DOHH2 (cell line): Measurements from ENCODE around the gene NFE2L2.

Experiments
- H3F3A ChIP-seq: fragments of 200-600 bp; sonication (generic), shearing (Covaris generic); 2 replicates; pipeline ENCODE4 v1.6.0; 2016; ENCODE audit warnings: antibody characterized with exemption, mild to moderate bottlenecking; ENCODE audit not compliant: control insufficient read depth, insufficient read depth
- H3K27ac ChIP-seq: fragments of 200-600 bp; sonication (generic); 2 replicates; pipeline ENCODE4 v1.5.1; 2014; ENCODE audit warnings: low read depth, mild to moderate bottlenecking, low read length, moderate library complexity
- H3K27me3 ChIP-seq: fragments of 200-600 bp; sonication (generic); 2 replicates; pipeline ENCODE4 v1.6.1; 2014; ENCODE audit warnings: mild to moderate bottlenecking, low read length, mixed read lengths; ENCODE audit not compliant: control insufficient read depth
- H3K36me3 ChIP-seq: fragments of 200-600 bp; sonication (generic); 2 replicates; pipeline ENCODE4 v1.6.1; 2014; ENCODE audit warnings: mild to moderate bottlenecking, low read length, moderate library complexity, mixed read lengths; ENCODE audit not compliant: control insufficient read depth
- H3K4me1 ChIP-seq: fragments of 200-600 bp; sonication (generic); 2 replicates; pipeline ENCODE4 v1.6.1; 2014; ENCODE audit warnings: mild to moderate bottlenecking, low read length, mixed read lengths; ENCODE audit not compliant: control insufficient read depth
- H3K4me2 ChIP-seq: fragments of 200-600 bp; sonication (generic); 2 replicates; pipeline ENCODE4 v1.6.0; 2014; ENCODE audit warnings: mild to moderate bottlenecking, low read length, moderate library complexity
- H3K4me3 ChIP-seq: fragments of 200-600 bp; sonication (generic); 2 replicates; pipeline ENCODE4 v1.5.1; 2014; ENCODE audit warnings: mild to moderate bottlenecking, low read length, mixed read lengths
- H3K79me2 ChIP-seq: fragments of 200-600 bp; sonication (generic); 2 replicates; pipeline ENCODE4 v1.6.1; 2014; ENCODE audit warnings: mild to moderate bottlenecking, low read length, mixed read lengths; ENCODE audit not compliant: control insufficient read depth
- H3K9me2 ChIP-seq: fragments of 200-600 bp; sonication (generic); replicated peaks from 2 replicates; pipeline ENCODE4 v1.6.1; 2014; ENCODE audit warnings: mild to moderate bottlenecking, low read length, mixed read lengths; ENCODE audit not compliant: control insufficient read depth
- H3K9me3 ChIP-seq: fragments of 200-600 bp; sonication (generic); 2 replicates; pipeline ENCODE4 v1.6.1; 2014; ENCODE audit warnings: antibody characterized with exemption, low read length, mixed read lengths; ENCODE audit not compliant: control insufficient read depth, insufficient read depth
- H4K20me1 ChIP-seq: fragments of 200-600 bp; sonication (generic); 2 replicates; pipeline ENCODE4 v1.6.0; 2014; ENCODE audit warnings: low read depth, mild to moderate bottlenecking, antibody characterized with exemption, low read length, moderate library complexity; ENCODE audit not compliant: control insufficient read depth, insufficient read depth
- EZH2phosphoT487 ChIP-seq: fragments of 200-600 bp; sonication (generic); IDR thresholded peaks from 2 replicates; pipeline ENCODE4 v1.6.1; 2017; ENCODE audit warnings: borderline replicate concordance, mild to moderate bottlenecking, antibody characterized with exemption, low read length, moderate library complexity, mixed read lengths
- TF ChIP-seq, protein P1 (sequence below): fragments of 200-600 bp; sonication (generic); IDR thresholded peaks from one replicate; pipeline ENCODE4 v1.5.1; 2014; ENCODE audit warnings: antibody characterized with exemption, mild to moderate bottlenecking, low read depth, low read length; ENCODE audit not compliant: poor library complexity, severe bottlenecking

Gene NFE2L2

DNA sequence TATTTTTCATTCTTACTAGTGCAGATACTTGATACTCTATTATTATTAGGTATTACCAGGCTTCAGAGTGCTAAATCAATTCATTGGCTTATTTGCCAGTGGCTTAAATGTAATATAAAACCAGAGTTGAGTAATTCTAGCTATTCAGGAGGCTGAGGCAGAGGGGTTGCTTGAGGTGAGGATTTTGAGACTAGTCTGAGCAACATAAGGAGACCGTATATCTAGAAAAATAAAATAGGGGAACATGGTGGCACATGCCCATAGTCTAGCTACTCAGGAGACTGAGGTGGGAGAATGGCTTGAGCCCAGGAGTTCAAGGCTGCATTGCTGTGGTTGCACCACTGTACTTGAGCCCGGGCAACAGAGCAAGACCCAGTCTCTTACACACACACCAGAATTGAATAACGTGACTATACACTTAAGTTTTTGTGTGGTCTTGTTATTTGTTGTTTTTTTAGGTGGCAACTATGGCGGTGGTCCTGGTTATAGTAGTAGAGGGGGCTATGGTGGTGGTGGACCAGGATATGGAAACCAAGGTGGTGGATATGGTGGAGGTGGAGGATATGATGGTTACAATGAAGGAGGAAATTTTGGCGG, 47.2 kb downstream of the NFE2L2 start:
- TF ChIP-seq, protein P1, sequence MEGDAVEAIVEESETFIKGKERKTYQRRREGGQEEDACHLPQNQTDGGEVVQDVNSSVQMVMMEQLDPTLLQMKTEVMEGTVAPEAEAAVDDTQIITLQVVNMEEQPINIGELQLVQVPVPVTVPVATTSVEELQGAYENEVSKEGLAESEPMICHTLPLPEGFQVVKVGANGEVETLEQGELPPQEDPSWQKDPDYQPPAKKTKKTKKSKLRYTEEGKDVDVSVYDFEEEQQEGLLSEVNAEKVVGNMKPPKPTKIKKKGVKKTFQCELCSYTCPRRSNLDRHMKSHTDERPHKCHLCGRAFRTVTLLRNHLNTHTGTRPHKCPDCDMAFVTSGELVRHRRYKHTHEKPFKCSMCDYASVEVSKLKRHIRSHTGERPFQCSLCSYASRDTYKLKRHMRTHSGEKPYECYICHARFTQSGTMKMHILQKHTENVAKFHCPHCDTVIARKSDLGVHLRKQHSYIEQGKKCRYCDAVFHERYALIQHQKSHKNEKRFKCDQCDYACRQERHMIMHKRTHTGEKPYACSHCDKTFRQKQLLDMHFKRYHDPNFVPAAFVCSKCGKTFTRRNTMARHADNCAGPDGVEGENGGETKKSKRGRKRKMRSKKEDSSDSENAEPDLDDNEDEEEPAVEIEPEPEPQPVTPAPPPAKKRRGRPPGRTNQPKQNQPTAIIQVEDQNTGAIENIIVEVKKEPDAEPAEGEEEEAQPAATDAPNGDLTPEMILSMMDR = no peak
- TF ChIP-seq EZH2phosphoT487 = no peak
- H3K4me3 ChIP-seq = no peak overlapping the region
- H3K27me3 ChIP-seq = no peaks in the 10 kb centered on the region
- no peak overlapping the region for H3K4me2 ChIP-seq
- H3K27ac ChIP-seq = no peak overlapping the region
- peaks cover 32% of the 10 kb centered on the region for H4K20me1 ChIP-seq
- peaks cover 67% of the 10 kb centered on the region for H3F3A ChIP-seq
- peaks cover 91% of the 10 kb centered on the region for H3K36me3 ChIP-seq
- peaks cover 26% of the 10 kb centered on the region for H3K4me1 ChIP-seq
- H3K9me3 ChIP-seq = no peaks in the 10 kb centered on the region
- peaks cover 68% of the 10 kb centered on the region for H3K79me2 ChIP-seq
- H3K9me2 ChIP-seq = no peaks in the 10 kb centered on the region

DNA sequence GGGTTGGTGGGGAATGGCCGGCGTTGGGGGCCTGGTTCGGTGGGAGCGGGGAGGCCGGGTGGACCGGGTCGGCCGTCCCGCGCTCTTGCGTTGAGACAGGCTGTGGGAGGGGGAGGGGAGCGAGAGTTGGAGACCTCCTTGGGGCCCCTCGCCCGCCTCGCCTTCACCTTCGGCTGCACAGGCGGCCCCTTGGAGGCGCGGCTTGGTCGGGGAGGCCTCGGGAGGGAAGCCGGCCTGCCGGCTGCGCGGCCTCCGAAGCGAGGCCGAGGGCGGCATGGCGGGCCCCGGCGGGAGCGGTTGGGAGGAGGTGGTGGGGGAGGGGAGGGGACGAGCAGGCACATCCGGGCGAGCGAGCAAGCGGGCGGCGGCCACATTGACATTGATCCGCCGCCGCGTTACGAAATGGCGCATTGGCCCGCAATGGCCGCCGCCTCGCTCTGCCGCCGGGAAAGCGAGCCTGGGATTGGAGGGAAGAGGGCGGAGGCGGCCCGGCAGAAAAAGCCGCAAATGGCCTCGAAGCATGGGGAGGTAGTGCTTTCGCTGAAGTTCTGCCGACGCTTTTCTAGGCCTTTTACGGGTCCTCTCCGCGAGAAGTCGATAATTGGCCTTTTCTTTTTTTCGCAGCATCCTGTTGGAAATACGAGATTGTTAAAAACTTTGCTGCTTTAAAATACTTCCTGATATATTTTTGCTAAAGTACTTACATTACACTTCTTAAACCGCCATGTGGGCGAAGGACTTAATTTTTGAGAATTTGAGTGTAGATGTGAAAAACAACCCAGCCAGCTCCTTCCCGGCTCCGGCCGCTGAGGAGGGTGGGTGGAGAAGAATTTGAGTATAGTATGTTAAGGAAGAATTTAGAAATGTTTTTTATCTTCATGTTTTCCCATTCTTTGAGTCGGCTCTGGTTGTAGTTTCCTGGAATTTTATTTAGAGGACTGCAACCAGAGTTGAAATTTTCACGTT, 51.4 kb downstream of the NFE2L2 start:
- peaks cover 20% of the 10 kb centered on the region; the same call in 1 of the 2 replicates for H4K20me1 ChIP-seq
- H3K9me3 ChIP-seq = no peaks in the 10 kb centered on the region
- TF ChIP-seq, protein P1 = no peak
- TF ChIP-seq EZH2phosphoT487 = no peak
- no peaks in the 10 kb centered on the region for H3K27me3 ChIP-seq
- peak overlapping the region; percentile 77 for H3K4me3 ChIP-seq
- H3K4me1 ChIP-seq = peaks cover 33% of the 10 kb centered on the region
- H3K27ac ChIP-seq = peak overlapping the region; percentile 74
- H3K79me2 ChIP-seq = peaks cover 85% of the 10 kb centered on the region
- peak overlapping the region; percentile 80 for H3K4me2 ChIP-seq
- H3K9me2 ChIP-seq = no peaks in the 10 kb centered on the region
- peaks cover 54% of the 10 kb centered on the region for H3K36me3 ChIP-seq
- peaks cover 32% of the 10 kb centered on the region for H3F3A ChIP-seq

DNA sequence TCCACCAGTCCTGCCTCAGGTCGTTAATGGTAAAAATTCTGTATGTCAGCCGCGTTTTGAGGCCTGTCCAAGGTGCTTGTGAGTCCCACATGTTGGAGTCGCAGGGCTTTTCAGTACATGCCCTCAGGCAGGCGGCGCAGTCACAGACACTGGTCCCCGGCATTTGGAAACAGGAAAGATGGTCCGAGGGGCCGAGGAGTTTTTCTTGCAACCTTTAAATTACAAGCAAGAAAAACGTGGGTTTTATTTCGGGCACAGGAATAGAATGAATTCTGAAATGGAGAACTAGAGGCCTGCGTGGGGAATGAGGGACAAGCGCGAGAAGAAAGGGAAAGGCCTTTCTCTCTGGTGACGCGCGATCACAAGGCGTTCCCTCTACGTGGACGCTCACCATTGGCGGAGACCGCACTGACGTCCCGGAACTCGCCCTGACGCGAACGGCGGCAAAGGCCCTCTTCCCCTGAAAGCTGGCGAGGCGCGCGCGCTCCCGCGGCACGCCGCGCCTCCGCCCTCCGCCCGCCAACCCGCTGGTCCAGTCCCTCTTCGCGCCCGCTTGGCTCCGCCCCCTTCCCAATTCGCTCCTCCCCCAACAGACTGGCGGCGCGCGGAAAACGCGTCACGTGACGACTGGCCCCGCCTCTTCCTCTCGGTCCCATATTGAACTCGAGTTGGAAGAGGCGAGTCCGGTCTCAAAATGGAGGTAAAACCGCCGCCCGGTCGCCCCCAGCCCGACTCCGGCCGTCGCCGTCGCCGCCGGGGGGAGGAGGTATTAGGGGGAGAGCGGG, 52.2 kb downstream of the NFE2L2 start, which contains the start of gene HNRNPA3:
Gene HNRNPA3, plus strand, starts transcription at position 689 of the 785 bp plus-strand sequence. Its CDS starts 6 bp downstream, at position 695.
- no peaks in the 10 kb centered on the region for H3K9me2 ChIP-seq
- peaks cover 19% of the 10 kb centered on the region; the same call in 1 of the 2 replicates for H4K20me1 ChIP-seq
- TF ChIP-seq EZH2phosphoT487 = no peak
- TF ChIP-seq, protein P1 = peak; percentile 17
- H3F3A ChIP-seq = peaks cover 28% of the 10 kb centered on the region
- peak within 1 kb of the TSS; percentile 84 for H3K4me3 ChIP-seq
- peak within 1 kb of the TSS; percentile 80 for H3K4me2 ChIP-seq
- H3K36me3 ChIP-seq = peaks cover 45% of the 10 kb centered on the region
- no peaks in the 10 kb centered on the region for H3K9me3 ChIP-seq
- H3K27me3 ChIP-seq = no peaks in the 10 kb centered on the region
- H3K79me2 ChIP-seq = peaks cover 79% of the 10 kb centered on the region
- H3K4me1 ChIP-seq = peaks cover 32% of the 10 kb centered on the region
- peak within 1 kb of the TSS; percentile 84 for H3K27ac ChIP-seq
